HG03378 (cell line): ENCODE measurements around the gene SCN2B.
"Not testable (repeated sequence)": the region's sequence is repeated elsewhere in the genome, so short reads cannot be mapped to it uniquely, and the experiment has no call there.

Experiments used
- ATAC-seq: cut with Tn5 transposase; IDR thresholded peaks from one replicate; pipeline ENCODE4 v1.9.1; 2021; ENCODE audit warnings: mild to moderate bottlenecking, moderate library complexity; ENCODE audit not compliant: unreplicated experiment

SCN2B gene

DNA sequence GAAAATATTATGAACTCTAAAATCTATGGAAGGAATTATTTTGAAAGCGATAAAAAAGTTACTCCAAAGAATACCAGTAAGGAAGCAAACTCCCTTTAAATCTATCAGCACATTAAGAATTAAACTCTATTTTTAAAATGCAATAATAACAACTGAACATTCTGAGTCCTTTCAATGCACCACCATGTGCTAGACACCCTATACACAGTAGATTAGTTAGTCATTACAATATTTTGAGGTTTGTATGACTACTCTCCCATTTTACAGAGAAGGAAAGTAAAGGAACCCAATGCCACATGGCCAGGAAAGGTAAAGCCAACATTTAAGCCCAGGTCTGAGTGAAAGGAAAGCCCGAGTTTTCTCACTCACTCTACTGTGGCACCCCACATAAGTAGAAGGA is 30.6 kb upstream of the SCN2B start:
- ATAC-seq: no peak

DNA sequence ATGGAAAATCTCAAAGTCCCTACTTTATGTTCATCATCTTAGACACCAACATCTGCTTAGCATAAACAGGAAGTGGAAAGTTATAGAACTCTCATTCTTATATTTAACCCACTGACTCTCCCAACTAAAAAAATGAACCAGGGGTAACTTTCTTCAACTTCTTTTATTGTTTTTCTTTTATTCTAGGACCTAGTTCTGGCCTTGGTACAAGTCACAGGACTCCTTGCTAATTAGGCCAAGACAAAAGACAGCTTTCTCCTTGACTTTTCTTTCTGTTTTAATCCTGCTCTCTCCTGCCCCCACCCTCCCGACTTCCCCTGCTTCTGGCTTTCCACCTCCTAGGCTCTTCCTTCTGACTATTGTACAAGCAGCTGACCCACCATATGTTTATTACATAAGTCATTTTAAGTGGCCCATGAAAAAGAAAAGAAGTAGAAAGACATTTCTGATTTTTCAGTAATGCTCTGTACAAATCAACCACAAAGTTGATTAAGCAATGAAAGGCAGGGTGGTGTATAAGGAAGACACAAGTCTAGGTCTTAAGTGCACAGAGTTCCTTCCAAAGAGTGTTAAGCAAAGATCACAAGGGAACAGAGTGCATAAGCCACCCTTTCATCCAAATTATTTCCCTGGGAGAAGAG is 30.1 kb upstream of the SCN2B start:
- ATAC-seq: no peak

DNA sequence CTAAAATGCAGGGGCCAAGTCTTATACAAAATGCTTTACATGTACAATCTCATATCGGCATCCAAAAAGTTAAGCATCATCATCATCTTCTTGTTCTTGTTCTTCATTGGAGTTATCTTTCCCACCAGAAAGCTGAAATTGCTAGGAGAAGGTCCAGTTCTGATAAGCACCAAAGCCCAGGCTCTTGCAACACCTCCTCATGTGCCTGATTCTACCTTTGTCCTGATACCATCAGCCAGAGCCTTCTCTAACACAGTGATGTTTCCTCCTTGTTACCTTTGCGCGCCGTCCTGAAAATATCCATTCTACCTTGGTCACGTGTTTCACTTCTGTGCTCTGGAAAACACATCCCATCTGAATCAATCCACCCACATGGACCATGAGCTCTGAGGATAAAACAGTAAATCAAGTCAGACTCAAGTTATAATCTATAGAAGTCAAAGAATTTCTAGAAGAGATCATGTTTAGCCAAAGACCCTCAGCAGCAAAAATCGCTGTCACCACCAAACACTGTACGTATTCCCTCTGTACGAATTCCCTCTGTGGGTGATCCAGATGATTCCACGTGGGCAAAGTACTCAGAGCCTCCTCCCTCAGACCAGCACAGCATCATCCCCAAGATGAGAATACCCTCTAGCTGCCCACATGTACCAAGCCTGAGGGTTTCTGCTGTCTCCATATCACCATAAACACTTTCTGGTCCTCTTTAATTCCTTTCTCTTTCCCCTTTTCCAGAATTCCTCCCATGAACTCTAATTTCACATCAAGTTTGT is 29.4 kb upstream of the SCN2B start:
- ATAC-seq: no peak

DNA sequence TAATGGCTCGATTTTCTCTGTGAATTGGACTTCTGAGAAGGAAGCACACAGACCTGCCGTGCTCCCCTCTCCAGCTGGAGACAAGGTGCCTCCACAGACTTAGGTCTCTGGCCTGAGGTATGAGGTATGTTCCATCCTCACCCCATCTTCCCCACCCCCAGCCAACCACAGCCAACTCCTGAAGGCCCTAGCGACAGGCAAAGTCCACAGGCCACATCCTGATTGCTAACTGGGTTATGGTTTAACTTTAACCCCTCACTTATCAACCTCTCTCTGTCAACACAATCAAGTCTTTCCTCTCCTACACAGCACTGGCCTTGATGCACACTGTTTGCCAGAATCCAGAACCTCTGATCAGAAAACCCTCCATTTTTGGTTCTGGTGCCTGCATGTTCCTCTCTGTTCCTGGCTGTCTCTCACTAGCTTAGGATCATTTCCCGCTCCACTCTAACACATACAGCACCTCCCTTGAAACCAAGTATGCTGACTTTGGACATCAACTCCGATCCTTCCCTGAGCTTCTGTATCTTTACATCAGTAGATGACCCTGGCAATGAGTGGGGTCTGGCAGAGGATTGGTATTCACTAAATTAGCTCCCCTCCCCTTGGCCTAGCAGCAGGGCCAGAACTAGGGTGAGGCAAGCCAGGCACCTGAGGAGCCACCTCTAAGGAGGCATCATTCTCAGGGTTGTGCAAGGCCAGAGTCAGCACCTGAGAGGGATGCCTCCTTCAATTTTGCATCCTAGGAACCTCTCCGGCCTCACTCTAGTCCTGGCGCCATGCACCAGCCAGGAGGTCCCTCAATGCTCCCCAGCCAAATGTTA is 26.4 kb upstream of the SCN2B start:
- no peak for ATAC-seq

DNA sequence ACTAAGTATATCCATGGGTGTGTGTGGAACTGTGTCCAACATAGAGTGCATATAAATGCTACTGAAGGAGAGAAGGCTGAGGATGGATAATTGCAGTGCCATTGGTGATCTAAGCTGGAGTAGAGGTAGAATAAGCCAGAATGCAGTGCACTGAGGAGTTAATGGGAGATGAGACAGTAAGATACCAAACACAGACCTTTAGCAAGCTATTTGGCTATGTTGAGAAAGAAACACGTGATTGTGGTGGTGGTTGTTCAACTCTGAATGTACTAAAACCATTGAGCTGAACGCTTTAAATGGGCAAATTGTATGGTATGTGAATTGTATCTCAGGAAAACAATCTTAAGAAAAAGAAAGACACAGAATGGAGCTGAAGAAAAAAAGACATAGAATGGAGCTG is 25.5 kb upstream of the SCN2B start:
- ATAC-seq: no peak

DNA sequence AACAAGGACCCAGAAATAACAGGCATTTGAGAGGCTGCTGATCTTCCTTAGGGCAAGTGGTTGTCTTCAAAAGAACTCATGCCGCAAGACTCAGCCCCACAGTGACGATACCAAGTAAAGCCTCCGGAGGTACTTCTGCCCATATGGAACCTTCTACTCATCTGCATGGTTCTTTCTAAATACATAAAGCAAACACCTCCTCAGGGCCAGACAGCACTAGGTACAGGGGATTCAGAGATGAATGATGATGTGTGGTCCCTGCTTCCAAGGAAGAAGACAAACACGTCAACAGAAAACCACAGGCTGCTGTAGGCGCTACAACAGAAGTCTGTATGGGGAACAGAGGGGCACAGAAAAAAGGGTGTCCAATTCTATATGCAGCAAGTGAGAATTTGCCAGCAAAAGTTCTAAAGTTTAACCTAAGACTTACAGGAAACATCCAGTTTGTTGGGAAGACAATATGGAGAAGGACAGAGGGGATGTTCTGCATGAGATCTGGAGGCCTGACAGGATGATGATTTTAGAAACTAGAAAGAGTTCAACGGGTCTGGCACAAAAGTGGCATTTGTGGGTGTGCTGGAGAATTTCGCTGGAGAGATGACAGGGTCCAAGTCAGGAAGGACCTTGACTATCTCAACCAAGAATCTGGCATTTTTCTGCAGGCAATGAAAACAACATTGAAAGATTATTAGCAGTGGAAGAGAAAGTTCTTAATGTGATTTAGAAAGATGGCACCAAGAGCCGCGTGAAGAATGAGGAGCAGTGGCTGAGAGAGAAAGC is 24.7 kb upstream of the SCN2B start:
- no peak for ATAC-seq

DNA sequence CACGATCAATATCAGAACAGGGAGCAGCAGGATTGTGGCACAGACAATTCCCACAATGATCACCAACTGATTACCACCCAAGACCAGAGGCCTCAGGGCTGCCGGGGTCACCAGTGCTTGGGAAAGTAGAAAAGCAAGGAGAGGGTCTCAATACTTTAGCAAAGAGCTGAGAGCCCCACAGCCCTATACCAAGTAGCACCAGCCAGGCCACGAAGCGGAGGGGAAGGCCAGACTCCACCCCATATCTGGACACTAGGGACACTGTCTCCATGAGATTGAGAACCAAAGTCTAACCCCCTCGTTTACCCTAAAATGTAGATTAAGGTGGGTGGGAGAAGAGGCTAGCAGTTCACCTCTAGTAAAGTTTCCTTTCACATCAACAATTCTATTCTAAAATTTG is 24.1 kb upstream of the SCN2B start:
- no peak for ATAC-seq

DNA sequence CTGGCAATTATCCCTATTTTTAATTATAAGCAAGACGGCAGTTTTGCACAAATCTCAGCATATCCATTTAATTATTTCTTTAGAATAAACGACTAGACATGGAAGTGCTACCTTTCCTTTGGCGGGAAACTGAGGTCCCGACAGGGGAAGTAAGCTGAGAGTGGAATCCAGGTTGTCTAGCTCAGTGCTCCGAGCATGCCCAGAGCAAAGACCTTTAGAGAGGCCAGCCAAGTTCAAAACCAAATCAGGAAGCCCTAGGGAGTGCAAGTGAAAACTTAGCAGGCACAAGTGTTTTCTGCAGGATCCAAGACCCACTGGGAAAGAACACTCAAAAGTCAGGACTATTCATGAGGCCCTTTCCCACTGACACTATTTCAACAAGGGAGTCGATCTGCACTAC is 22.7 kb upstream of the SCN2B start:
- no peak for ATAC-seq

DNA sequence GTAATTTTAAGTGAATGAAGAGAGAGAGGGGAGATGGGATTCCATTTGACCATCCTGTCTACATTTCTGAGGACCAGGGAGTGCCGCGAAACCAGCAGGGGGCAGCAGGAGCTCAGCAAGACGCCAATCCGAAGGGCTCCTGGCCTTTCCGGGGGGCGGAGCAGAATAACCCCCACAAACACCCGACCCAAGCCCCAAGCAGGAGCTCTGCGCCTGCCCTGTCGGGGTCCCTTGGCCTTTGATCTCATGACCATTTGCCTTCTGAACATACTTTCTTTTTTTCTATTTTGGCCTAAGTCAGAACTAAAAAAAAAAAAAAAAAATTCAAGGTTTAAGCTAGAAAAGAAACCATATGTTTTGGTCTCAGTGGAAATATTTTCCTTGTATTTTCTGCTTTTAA is 21.9 kb upstream of the SCN2B start:
- ATAC-seq: no peak

DNA sequence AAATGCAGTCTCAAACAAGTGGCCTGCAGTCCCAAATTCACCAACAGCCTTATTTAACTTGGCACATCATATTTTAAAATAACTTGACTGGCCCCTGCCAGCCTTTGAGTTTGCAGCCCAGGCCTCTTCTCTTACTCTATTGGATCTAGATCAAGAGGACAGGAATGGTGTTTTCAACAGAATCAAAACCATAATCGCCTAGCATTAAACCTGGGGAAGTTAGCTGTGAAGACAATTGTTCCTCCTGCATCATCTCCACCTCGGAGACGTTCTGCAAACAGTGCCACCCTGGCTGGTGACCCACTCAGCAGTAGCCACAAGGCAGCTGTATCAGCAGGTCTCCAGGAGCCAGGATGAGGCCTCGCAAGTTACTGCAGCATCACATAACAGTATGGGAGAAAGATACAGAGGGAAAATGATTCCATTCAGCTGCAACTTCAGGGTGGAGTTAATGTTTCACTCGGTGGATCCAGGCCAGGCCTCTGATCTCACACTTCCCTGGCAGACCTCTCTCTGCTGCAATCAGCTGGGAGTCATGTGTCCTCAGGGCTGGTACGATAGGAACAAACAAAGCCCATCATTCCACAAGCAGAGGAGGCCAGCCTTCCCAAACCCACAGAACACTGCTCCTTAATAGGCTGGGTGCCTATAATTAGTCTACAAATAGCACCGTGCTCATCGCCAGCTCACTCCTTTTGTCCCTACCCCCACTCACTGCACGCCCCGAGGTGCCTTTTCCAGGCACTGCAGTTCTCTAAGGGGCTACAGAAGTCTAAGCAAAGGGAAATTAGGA is 18.6 kb upstream of the SCN2B start:
- no peak for ATAC-seq

DNA sequence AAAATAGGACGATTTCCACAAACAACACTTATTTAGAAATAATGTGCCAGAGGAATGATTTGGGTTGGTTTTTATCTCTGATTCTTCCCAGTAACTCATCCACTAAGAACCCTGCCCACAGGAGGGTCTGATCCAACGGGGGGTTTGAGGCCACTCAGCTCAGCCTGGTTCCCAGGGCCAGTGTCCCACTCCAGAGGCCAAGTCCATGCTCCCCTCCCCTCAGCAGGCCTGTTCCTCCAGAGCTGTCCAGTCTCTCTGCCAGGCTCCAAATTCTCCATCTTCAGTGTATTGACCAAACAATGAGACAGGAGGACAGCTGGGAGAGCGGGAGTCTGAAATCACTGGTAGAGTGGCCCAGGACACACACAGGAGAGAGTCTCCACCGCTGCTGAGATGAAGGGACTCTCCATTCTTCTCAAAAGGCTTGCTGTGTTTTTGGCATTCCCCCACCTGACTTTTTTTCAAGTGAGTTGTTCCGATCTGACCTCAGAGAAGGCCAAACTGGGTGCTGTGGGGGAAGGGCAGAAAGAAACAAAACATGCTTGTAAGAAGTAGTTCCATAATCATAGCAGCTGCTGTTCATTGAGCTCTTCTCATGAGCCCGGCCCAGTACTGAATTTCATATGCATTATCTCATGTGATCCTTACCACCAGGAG is 17.6 kb upstream of the SCN2B start:
- ATAC-seq: no peak

DNA sequence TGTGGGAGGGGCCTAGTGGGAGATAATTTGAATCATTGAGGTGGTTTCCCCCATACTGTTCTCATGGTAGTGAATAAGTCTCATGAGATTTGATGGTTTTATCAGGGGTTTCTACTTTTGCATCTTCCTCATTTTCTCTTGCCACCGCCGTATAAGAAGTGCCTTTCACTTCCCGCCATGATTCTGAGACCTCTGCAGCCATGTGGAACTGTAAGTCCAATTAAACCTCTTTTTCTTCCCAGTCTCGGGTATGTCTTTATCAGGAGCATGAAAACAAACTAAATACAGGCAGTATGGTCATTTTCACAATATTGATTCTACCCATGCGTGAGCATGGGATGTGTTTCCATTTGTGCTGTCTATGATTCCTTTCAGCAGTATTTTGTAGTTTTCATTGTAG is 16.4 kb upstream of the SCN2B start:
- not testable (repeated sequence) for ATAC-seq

DNA sequence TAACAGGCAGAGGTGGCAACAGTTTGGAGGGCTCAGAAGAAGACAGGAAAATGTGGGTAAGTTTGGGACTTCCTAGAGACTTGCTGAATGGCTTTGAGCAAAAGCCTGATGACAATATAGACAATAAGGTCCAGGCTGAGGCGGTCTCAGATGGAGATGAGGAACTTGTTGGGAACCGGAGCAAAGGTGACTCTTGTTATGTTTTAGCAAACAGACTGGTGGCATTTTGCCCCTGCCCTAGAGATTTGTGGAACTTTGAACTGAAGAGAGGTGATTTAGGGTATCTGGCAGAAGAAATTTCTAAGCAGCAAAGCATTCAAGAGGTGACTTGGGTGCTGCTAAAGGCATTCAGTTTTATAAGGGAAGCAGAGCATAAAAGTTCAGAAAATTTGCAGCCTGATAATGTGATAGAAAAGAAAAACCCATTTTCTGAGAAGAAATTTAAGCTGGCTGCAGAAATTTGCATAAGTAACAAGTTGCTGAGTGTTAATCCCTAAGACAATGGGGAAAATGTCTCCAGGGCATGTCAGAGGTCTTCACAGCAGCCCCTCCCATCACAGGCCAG is 14.6 kb upstream of the SCN2B start:
- not testable (repeated sequence) for ATAC-seq

DNA sequence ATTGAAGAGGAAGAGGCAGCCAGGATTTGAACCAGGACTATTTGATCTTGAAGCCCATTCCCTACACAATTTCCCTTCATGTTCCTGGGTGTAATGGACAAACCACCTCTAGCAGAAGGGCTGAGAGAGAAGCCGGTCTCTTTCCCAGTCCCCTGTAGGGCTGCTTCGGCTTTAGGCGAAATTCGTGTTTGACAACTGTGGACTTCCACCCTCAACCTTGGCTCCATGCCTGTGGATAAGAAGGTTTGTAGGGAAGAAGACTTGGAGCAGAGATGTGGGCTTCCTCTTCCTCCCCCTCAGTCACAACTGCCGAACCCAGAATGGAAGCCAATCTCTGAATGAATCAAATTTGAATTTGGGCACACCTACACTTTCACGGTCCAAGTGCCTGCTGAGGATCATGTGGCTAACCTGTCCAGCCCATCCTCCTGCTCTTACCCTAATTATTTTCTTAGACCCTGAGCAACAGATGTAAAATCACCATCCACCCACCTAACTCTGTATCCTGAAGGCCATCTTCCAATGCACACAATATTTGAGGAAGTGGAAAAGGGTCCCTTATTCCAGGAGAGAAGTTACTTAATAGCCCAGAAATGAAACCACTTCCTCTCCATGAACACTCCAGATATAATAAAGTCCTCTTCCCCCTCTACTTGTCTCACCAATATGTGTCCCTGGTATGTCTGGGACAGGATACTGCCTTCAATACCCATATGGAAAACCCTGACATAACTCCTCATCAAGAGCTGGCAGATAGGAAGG is 10.1 kb upstream of the SCN2B start:
- ATAC-seq: no peak

DNA sequence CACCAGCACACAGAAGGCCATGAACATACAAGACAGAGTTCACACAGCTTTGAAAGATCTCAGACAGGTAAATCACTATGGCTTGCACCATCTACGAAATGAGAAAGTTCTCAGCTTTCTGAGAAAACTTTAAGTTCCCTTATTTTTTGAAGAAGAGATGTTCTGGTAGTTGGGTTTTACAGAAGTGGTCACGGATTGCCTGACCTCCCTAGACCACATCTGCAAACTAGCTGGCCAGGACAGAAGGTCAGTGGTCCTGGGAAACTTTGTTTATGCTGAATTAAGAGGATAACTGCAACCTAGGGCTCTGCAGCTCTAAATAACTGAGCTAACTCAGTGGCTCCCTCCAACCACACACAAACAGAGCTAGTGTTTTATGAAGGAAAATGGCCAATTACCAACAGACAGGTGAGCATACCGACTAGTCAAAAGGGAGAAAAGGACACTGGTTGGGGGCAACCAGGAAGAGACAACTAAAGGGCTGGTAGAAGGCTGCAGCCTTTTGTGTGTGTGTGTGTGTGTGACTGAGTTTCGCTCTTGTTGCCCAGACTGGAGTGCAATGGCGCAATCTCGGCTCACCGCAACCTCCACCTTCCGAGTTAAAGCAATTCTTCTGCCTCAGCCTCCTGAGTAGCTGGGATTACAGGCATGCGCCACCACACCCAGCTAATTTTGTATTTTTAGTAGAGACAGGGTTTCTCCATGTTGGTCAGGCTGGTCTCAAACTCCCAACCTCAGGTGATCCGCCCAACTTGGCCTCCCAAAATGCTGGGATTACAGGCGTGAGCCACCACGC is 8.5 kb upstream of the SCN2B start:
- ATAC-seq: no peak

DNA sequence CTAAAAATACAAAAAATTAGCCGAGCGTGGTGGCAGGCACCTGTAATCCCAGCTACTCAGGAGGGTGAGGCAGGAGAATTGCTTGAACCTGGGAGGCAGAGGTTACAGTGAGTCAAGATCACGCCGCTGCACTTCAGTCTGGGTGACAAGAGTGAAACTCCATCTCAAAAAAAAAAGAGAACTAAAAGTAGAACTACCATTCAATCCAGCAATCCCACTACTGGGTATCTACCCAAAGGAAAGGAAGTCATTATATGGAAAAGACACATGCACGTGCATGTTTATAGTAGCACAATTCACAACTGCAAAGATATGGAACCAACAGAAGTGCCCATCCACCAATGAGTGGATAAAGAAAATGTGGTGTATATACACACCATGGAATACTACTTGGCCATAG is 7.3 kb upstream of the SCN2B start:
- ATAC-seq: not testable (repeated sequence)

DNA sequence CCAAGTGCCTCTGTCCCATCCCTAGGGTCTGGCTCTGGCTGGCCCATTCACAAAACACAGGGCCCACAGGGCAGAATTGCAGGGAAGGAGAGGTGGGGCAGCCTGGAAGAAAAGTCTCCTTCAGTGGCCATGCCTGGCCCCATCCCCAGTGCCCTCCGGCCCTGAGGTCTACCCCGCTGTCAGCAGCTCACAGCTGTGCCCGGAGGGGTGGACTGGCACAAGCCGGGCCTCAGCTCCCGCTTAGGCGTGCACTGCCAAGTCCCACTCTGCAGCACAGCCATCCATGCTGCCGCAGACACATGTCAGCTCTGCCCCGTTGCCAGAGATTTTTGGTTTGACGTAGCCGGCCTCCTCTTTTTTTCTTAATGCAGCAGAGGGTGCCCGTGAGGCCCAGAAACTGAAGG is 3.9 kb upstream of the SCN2B start:
- ATAC-seq: no peak

DNA sequence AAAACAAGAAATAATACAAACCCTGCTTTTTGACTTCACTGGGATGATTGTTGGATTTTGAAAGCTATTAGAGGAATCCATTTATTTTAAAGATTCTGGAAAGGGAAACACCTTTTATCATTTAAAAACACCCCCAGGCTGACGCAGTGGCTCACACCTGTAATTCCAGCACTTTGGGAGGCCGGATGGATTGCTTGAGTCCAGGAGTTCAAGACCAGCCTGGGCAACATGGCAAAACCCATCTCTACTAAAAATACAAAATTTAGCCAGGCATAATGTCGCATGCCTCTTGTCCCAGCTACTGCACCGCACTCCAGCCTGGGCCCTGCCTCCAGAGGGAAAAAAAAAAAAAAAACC is 317 bp upstream of the SCN2B start:
- ATAC-seq: no peak
